GM12873 (cell line): ENCODE results near the gene NFASC.

ENCODE experiments used
- TF ChIP-seq, protein P1 (sequence below): IDR thresholded peaks from 2 replicates; pipeline ENCODE4 v1.5.1; 2012; ENCODE audit warnings: low read depth, mild to moderate bottlenecking, moderate library complexity, low read length, control low read depth; ENCODE audit not compliant: insufficient read depth; ENCODE audit errors: missing control alignments

The NFASC gene

DNA sequence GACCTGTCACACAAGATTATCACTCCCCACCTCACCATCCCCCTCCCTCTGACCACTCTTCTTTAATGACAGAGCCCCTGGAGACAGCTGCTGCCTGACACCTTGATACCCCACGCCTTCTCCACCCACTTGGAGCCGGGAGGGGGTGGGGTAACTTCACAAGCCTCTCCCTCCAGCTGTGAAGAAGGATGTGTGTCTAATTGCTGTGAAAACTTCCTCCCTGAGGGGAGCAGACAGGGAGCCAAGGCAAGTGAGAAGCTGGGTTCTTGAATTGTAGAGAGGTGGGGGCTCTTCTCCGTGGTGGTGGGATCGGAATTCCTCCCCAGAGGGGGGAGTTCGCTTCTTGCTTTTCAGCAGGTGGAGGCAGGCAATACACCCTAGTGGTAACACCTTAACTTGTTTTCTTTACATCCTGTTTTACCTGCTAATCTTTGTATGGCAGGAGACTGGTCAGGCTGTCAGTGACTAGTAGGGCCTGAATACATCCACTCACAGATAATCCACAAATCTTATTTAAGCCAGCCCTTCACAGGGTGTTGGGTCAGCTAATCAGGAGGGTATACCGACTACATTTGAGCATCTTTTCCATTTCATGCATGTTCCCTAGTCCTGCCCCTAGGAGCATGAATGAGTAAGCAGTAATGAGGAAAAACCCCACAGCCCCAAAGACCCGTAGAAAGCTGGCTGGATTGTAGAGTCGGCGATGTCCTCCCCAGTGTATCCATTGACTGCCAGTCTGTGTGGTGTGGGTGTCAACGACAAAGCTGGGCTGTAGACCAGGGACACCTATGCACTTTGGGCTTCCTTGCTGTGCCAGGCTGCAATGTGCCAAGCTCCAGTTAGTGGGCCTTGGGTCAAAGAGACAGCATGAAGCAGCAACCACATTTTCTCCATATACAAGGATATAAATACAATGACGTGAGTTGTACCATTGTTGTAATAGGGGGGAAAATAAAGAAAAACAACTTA is 57.3 kb downstream of the NFASC start:
- TF ChIP-seq, protein P1, sequence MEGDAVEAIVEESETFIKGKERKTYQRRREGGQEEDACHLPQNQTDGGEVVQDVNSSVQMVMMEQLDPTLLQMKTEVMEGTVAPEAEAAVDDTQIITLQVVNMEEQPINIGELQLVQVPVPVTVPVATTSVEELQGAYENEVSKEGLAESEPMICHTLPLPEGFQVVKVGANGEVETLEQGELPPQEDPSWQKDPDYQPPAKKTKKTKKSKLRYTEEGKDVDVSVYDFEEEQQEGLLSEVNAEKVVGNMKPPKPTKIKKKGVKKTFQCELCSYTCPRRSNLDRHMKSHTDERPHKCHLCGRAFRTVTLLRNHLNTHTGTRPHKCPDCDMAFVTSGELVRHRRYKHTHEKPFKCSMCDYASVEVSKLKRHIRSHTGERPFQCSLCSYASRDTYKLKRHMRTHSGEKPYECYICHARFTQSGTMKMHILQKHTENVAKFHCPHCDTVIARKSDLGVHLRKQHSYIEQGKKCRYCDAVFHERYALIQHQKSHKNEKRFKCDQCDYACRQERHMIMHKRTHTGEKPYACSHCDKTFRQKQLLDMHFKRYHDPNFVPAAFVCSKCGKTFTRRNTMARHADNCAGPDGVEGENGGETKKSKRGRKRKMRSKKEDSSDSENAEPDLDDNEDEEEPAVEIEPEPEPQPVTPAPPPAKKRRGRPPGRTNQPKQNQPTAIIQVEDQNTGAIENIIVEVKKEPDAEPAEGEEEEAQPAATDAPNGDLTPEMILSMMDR = no peak

DNA sequence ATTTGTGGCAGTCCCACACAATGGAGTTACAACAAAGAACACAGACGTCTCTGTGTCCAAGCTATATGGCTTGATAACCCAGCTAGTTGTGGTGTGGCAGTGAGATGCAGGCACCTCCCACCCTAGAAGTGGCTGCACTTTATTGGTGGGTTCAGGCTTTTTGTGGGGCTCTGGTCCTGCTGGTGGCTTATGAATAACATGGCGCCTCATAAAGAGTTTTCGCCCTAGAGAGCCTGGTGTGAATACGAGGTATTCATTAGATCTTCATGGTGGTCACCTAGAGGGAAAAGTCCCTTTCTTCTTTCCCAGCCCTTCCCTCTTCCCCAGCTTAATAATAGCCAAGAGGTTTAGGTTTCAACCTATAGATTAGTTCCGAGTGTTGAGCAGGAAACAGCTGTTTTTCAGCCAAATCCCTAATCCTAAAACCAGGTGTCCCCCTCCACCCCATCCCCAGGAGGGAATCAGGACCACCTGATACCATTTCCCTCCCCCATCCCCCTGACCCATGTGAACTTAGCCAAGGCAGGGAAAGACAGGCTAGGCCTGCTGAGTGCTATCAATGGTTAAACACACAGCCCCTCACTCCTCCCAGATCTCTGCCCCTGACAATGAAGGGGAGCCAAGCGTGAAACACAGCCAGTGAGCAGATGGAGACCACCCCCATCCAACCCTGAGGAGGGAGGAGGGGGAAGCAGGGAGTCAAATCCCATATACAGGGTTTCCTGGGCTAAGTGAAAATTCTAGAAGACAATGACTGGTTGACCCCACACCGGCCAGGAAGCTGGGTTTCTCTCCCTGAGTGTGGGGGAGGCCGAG is 58.2 kb downstream of the NFASC start:
- TF ChIP-seq, protein P1 = no peak

DNA sequence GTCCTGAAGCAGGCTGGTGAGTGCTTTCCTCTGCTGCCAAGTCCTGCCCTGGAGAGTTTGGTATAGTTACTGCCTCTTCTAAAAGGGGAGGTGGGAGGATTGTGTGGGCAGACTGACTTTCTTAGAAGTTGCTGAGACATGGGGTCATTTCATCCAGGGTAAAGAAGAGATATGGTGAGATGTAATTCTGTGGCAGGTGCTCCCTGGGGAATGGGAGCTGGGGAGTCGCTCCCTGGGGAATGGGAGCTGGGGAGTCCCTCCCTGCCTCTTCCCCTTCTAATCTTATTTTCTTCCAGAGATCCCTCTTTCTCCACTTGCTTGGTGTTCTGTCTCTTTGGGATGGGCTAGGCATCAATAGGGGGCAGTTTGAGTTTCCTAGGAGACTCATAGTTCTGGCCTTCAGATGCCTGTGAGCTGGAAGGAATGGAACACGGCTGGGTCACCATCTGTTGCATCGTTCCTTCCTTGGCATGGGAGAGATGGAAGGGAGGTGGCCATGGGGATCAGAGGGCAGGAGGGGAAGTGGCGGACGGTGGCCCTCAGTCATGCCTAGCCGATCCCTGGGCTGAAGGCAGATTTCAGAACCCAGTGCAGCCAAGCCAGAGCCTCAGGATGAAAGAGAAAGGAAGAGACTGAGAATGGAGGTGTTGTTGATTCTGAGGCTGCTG is 59.0 kb downstream of the NFASC start:
- TF ChIP-seq, protein P1 = no peak

DNA sequence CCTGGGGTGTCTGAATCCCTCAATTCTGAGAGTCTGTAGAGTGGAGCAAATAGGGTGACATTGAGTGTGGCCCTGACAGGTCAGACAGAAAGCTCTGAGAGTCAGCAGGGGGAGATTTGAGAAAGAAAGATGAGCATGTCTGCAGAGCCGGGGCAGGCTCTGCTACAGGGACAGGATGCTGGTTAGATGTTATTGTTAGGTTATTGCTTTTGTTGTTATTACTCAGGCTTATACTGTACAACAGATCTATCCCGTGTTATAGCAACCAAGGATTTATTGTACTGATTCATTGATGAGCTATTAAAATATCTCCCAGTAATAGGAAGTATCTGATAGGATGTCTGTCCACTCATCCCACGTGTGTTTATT is 59.5 kb downstream of the NFASC start:
- TF ChIP-seq, protein P1 = no peak

DNA sequence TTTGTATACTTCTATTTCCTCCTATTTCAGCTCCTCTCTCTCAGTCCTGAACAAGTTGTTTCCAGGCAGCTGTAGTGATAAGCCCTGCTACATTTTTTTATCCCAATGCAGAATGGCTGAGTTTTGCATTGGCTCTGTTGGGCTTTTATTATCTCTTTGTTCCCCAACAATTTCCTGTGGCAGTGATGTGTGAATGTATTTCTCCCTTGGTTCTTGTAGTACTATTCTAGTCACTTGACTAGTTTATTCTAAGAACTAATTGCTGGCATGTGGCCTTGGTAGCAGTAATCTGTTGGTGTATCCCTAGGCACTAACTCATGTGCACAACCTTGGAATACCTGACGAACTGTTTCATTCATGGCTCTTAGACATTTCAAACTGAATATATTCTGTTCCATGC is 60.7 kb downstream of the NFASC start:
- TF ChIP-seq, protein P1 = no peak

DNA sequence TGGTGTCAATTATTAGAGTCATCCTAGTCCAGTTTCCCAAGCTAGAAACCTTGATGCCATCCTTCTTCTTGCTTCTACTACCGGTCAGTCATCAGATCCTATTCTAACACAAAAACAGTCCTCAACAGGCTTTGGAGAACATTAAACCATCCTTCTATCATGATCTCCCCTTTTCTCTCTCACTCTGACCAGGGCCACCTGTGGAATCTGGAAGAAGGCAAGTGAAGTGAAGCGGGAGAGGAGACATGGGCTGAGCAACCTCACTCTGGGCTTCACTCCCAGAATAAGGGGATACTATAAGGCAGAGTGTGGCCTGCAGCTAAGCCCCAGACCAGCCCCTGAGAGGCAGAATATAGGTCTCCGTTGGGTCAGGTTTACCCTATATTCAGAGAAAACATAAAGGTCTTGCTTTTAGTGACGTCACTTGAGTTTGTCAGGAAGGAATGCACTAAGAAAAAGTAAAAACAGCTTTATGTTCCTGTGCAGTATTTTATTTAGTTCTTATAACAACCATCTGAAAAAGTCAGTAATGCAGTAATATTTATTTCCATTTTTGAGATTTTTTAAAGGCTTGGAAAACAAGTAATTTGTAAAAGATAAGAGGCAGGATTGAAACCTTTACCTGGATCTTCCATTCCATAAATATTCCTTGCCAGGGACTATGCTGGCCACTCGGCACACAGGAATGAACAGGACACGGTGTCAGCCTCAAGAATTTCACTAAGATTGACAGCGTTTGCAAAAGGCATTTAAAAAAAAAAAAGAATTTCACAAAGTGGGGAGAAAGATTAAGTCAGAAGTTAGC is 61.3 kb downstream of the NFASC start:
- TF ChIP-seq, protein P1 = no peak

DNA sequence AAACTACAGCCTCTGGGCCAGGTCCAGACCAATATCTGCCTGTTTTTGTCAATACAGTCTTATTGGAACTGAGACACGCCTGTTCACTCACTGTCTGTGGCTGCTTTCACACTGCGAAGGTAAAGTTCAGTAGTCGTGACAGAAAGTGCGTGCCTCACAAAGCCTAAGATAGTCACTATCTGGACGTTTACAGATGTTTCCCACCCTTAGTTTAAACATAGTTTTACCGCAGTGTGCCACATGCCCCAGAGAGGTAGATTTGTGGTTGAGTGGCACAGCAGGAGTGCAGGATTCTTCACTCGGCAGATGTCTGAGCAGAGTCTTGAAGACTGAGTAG is 61.9 kb downstream of the NFASC start:
- TF ChIP-seq, protein P1 = no peak
